Measurements from ENCODE around the gene SCN1A. TPM values are rescaled to one million over a fixed set of nuclear protein-coding genes. Genes with fewer than 3 reads are reported as not detected.

SCN1A gene
- total and polyA plus RNA-seq, 2 of the 4 experiments (the other 2 are of a cell fraction) = under 0.01 TPM; not detected in 1

DNA sequence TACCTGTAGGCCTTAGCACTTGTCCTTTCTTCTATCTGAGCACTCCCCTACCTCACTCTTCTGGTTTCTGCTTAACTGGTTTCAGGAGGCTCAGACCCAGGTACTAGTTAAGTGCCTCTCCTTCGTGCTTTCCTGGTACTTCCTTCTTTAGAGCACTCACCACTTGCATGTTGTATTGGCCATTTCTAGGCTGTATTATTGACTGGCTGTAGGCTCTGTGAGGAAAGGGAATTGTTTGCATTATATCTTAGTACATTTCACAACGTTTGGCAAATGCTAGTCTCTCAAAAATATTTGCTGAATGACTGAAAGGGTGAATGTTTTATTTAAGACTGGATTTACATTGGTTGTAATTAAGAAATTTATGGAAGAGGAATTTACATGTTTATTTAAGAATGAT lies 36.0 kb upstream of the SCN1A start:
- no TSS peak for BruUV-seq (replicated peaks)
- ChIA-PET CTCF (interaction anchor here (0.5 kb wide), 1 partner anchor 9 kb away, joined by 3 read pairs; no protein-coding TSS in a partner anchor), POLR2A (ENCODE audit: unreplicated experiment) (no interaction called here)
- peak overlapping the region; percentile 15 for H2BK5ac ChIP-seq (ENCODE audit: low read depth, low read length, poor library complexity, severe bottlenecking)
- H3K14ac ChIP-seq (replicated peaks; ENCODE audit: low read depth, low read length) = no peak overlapping the region
- no peak overlapping the region for H2AK9ac ChIP-seq (replicated peaks; ENCODE audit: low read depth, low read length, poor library complexity)
- H3K79me1 ChIP-seq (ENCODE audit: low read depth in 1 of 2, low read length in 2 of 2) = no peaks in the 10 kb centered on the region
- H4K5ac ChIP-seq (ENCODE audit: low read depth, low read length) = peak overlapping the region; percentile 95
- no peak overlapping the region for H2BK15ac ChIP-seq (ENCODE audit: low read depth, low read length)
- H4K8ac ChIP-seq (ENCODE audit: low read depth in 2 of 2, low read length in 2 of 2) = peak overlapping the region in 1 of 2 experiments; percentile 74; a peak in 2 of 4 replicates
- H4K91ac ChIP-seq (ENCODE audit: insufficient read depth, low read depth, low read length) = peak overlapping the region; percentile 46; the same call in 1 of the 2 replicates
- intact Hi-C loops (cut with micrococcal nuclease) (no loop called here), in situ Hi-C loops (cut with MboI; ENCODE audit: low sequenced_read_pairs) (no loop called here), dilution Hi-C loops (cut with HindIII; ENCODE audit: low sequenced_read_pairs, unreplicated experiment) (no loop called here)
- 0 out of 2 replicates have a peak overlapping the region, but pooled peaks have one; percentile 9 for H3K56ac ChIP-seq (ENCODE audit: extremely low read depth, insufficient read depth, low read length)
- no peaks in the 10 kb centered on the region for H3K36me3 ChIP-seq (ENCODE audit: control insufficient read depth, insufficient read depth, low read length)
- H3K4me3 ChIP-seq (ENCODE audit: insufficient read depth, low read depth, low read length) = no peak overlapping the region
- peak overlapping the region; percentile 15; the same call in 1 of the 2 replicates for H2AK5ac ChIP-seq (ENCODE audit: low read depth, low read length)
- H3K9me3 ChIP-seq (ENCODE audit: control insufficient read depth, insufficient read depth, low read length) = no peaks in the 10 kb centered on the region
- DNase-seq (peak; percentile 57), ATAC-seq (ENCODE audit: low read depth) (peak; percentile 81)
- peak overlapping the region; percentile 27 for H2BK120ac ChIP-seq (ENCODE audit: low read depth, low read length)
- H3K4ac ChIP-seq (ENCODE audit: low read depth, low read length) = no peak overlapping the region; the same call in 1 of the 2 replicates
- no peak overlapping the region for H2AFZ ChIP-seq (replicated peaks; ENCODE audit: low read length, poor library complexity)
- no peak for TF ChIP-seq CHD1 (IDR thresholded peaks at IDR 0.05; ENCODE audit: low read depth, low read length)
- no peak for TF ChIP-seq MAFK (IDR thresholded peaks at IDR 0.05; ENCODE audit: low read depth, low read length)
- TF ChIP-seq CEBPB (IDR thresholded peaks at IDR 0.05; ENCODE audit: low read depth, low read length) = peak; percentile 74
- TF ChIP-seq, protein P1, sequence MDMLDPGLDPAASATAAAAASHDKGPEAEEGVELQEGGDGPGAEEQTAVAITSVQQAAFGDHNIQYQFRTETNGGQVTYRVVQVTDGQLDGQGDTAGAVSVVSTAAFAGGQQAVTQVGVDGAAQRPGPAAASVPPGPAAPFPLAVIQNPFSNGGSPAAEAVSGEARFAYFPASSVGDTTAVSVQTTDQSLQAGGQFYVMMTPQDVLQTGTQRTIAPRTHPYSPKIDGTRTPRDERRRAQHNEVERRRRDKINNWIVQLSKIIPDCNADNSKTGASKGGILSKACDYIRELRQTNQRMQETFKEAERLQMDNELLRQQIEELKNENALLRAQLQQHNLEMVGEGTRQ (IDR thresholded peaks at IDR 0.05; ENCODE audit: low read depth, low read length) = no peak
- TF ChIP-seq, protein P2, sequence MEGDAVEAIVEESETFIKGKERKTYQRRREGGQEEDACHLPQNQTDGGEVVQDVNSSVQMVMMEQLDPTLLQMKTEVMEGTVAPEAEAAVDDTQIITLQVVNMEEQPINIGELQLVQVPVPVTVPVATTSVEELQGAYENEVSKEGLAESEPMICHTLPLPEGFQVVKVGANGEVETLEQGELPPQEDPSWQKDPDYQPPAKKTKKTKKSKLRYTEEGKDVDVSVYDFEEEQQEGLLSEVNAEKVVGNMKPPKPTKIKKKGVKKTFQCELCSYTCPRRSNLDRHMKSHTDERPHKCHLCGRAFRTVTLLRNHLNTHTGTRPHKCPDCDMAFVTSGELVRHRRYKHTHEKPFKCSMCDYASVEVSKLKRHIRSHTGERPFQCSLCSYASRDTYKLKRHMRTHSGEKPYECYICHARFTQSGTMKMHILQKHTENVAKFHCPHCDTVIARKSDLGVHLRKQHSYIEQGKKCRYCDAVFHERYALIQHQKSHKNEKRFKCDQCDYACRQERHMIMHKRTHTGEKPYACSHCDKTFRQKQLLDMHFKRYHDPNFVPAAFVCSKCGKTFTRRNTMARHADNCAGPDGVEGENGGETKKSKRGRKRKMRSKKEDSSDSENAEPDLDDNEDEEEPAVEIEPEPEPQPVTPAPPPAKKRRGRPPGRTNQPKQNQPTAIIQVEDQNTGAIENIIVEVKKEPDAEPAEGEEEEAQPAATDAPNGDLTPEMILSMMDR (conservative IDR thresholded peaks at IDR 0.05; ENCODE audit: low read depth, low read length) = no peak
- TF ChIP-seq, protein P3, sequence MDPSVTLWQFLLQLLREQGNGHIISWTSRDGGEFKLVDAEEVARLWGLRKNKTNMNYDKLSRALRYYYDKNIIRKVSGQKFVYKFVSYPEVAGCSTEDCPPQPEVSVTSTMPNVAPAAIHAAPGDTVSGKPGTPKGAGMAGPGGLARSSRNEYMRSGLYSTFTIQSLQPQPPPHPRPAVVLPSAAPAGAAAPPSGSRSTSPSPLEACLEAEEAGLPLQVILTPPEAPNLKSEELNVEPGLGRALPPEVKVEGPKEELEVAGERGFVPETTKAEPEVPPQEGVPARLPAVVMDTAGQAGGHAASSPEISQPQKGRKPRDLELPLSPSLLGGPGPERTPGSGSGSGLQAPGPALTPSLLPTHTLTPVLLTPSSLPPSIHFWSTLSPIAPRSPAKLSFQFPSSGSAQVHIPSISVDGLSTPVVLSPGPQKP (IDR thresholded peaks at IDR 0.05; ENCODE audit: borderline replicate concordance, low read depth, low read length) = no peak
- no peak for TF ChIP-seq SMC3 (IDR thresholded peaks at IDR 0.05; ENCODE audit: low read depth, low read length)
- peaks cover 6% of the 10 kb centered on the region for H3K4me1 ChIP-seq (ENCODE audit: control insufficient read depth, insufficient read depth, low read length)
- peak overlapping the region; percentile 91 for H3K18ac ChIP-seq (ENCODE audit: low read depth, low read length)
- H3K23ac ChIP-seq (ENCODE audit: low read depth, low read length) = no peak overlapping the region
- H3K9me1 ChIP-seq (ENCODE audit: insufficient read depth, low read length) = peaks cover 3% of the 10 kb centered on the region; the same call in 1 of the 2 replicates
- no peak overlapping the region for H3K9ac ChIP-seq (ENCODE audit: low read depth, low read length)
- H3K27me3 ChIP-seq (ENCODE audit: control insufficient read depth, insufficient read depth, low read length) = no peaks in the 10 kb centered on the region
- H2BK20ac ChIP-seq (ENCODE audit: low read depth, low read length) = peak overlapping the region; percentile 22; the same call in 1 of the 2 replicates
- no peak overlapping the region for H3K4me2 ChIP-seq (ENCODE audit: low read depth, low read length)
- H3K27ac ChIP-seq (ENCODE audit: insufficient read depth, low read length) = peak overlapping the region; percentile 99; the same call in 1 of the 2 replicates
- no peaks in the 10 kb centered on the region for H4K20me1 ChIP-seq (ENCODE audit: insufficient read depth, low read length)
- no CpG with 5 or more reads among the region's 2 CpGs for WGBS, 2 experiments (ENCODE audit: extremely low coverage in 2 of 2, insufficient read length in 1 of 2)
